CD4-positive, CD25-positive, alpha-beta regulatory T cell (primary cell): Measurements from ENCODE around the gene NPEPPS. TPM values are rescaled to one million over a fixed set of nuclear protein-coding genes. Genes with fewer than 3 reads are reported as not detected.
"Not testable (repeated sequence)": the region's sequence is repeated elsewhere in the genome, so short reads cannot be mapped to it uniquely, and the experiment has no call there.

Experiments used
- ATAC-seq, 2 donors: fragments of 150-1000 bp; cut with Tn5 transposase; one replicate each; pipeline ENCODE4 v1.10.0; 2021; ENCODE audit warnings: low read depth in 2 of 2, moderate number of reproducible peaks in 2 of 2, moderate library complexity in 1 of 2
- DNase-seq, 3 donors: peaks; one replicate each; pipeline versions ENCODE4 v3.0.0 to v3.0.0-alpha.2; 2012 to 2022; ENCODE audit warnings: mixed read lengths in 1 of 3
- H3K27ac ChIP-seq: one replicate; pipeline ENCODE4 v1.7.0; 2013; ENCODE audit warnings: mild to moderate bottlenecking, low read length; ENCODE audit not compliant: insufficient read depth, poor library complexity, severe bottlenecking
- H3K27me3 ChIP-seq: one replicate; pipeline ENCODE4 v1.7.0; 2013; ENCODE audit warnings: low read length; ENCODE audit not compliant: control insufficient read depth, insufficient read depth
- H3K36me3 ChIP-seq: one replicate; pipeline ENCODE4 v1.7.0; 2013; ENCODE audit warnings: mild to moderate bottlenecking, low read length, moderate library complexity; ENCODE audit not compliant: control insufficient read depth, insufficient read depth
- H3K4me1 ChIP-seq: 2 replicates; pipeline ENCODE4 v1.7.0; 2013; ENCODE audit warnings: mild to moderate bottlenecking, low read length; ENCODE audit not compliant: insufficient read depth, control insufficient read depth, poor library complexity, severe bottlenecking
- H3K4me3 ChIP-seq: one replicate; pipeline ENCODE4 v1.7.0; 2013; ENCODE audit warnings: low read depth, mild to moderate bottlenecking, low read length, moderate library complexity
- H3K9me3 ChIP-seq, 2 experiments: 1 replicate in 1 of 2; 2 replicates in 1 of 2; pipeline ENCODE4 v1.7.0; 2013; ENCODE audit warnings: low read length in 2 of 2, mild to moderate bottlenecking in 1 of 2, moderate library complexity in 1 of 2; ENCODE audit not compliant: control insufficient read depth in 2 of 2
- H3K27ac Mint-ChIP-seq, 3 donors: one replicate each; pipeline ENCODE4 v1.8.0; 2020 to 2022; ENCODE audit warnings: mild to moderate bottlenecking in 3 of 3, mixed read lengths in 3 of 3, moderate library complexity in 2 of 3
- H3K27me3 Mint-ChIP-seq: one replicate; pipeline ENCODE4 v1.8.0; 2022; ENCODE audit warnings: mild to moderate bottlenecking, mixed read lengths
- H3K36me3 Mint-ChIP-seq: one replicate; pipeline ENCODE4 v1.8.0; 2020; ENCODE audit warnings: mixed read lengths
- H3K4me1 Mint-ChIP-seq, 4 donors: one replicate each; pipeline ENCODE4 v1.8.0; 2020 to 2022; ENCODE audit warnings: mixed read lengths in 4 of 4, mild to moderate bottlenecking in 1 of 4
- H3K4me3 Mint-ChIP-seq, 4 donors: one replicate each; pipeline ENCODE4 v1.8.0; 2020 to 2022; ENCODE audit warnings: mild to moderate bottlenecking in 4 of 4, mixed read lengths in 4 of 4, moderate library complexity in 3 of 4
- H3K9me3 Mint-ChIP-seq, 7 donors: one replicate each; pipeline ENCODE4 v1.8.0; 2020 to 2022; ENCODE audit warnings: mixed read lengths in 7 of 7, mild to moderate bottlenecking in 3 of 7, moderate library complexity in 2 of 7
- polyA plus RNA-seq, 4 donors: library from polyadenylated mRNA; unstranded; fragments of 300-500 nt; fragmentation: Illumina TruSeq; gene quantifications; one replicate each; pipeline ENCODE4 v1.2.3, GENCODE V29; 2021
- total RNA-seq: library from RNA; stranded (reverse); gene quantifications from one replicate; pipeline ENCODE4 v1.2.3, GENCODE V29; 2022

Gene NPEPPS
- total and polyA plus RNA-seq, 5 donors from 2014 or later, result 40.6 to 118 (median 42.1) TPM

DNA sequence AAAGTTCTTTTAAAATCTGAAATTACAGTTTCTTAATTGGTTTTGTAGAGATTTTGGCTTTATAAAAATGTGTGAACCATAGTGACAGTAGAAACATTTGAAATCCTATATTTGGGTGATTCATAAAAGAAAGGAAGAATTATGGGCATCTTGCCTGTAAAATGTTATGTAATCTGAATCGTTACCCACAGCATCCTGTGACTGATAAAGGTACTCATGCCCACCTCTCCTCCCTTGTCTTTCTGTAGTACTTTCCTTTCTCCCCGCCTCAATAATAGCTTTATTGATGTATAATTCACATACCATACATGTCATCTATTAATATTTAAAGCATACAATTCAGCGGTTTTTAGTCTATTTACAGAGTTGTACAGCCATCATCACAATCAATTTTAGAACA is 36.4 kb downstream of the NPEPPS start:
- not testable (repeated sequence) for H3K9me3 Mint-ChIP-seq, H3K4me3 Mint-ChIP-seq, H3K27ac ChIP-seq, H3K27me3 ChIP-seq, H3K27me3 Mint-ChIP-seq, ATAC-seq, H3K4me1 Mint-ChIP-seq, H3K4me3 ChIP-seq, H3K36me3 ChIP-seq, H3K9me3 ChIP-seq, H3K36me3 Mint-ChIP-seq, H3K4me1 ChIP-seq
- peak overlapping the region in 1 of 3 donors; percentile 38 for H3K27ac Mint-ChIP-seq
- peak in 1 of 3 donors; percentile 19 for DNase-seq

GRCh38 chr17:47572561-47572960 is 41.7 kb downstream of the NPEPPS start:
- H3K9me3 ChIP-seq, result not testable (repeated sequence)

DNA sequence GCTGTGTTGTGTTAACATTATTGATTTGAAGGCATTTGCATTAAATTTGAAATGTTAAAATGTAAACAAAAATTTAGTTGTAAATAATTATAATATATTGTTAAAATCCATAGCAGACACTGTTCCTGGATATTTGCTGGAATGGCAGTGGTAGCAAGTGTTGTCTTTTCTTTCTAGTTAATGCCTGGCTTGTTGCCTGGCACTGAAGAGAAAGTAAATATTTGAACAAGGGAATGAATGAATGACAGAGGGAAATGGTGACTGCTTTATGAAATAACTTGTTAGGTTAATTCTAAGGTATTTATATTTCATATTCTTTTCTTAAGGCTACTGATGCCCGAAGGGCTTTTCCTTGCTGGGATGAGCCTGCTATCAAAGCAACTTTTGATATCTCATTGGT is 51.5 kb downstream of the NPEPPS start:
- H3K27me3 ChIP-seq, H3K36me3 ChIP-seq, H3K4me3 Mint-ChIP-seq, H3K36me3 Mint-ChIP-seq, H3K27me3 Mint-ChIP-seq, H3K9me3 Mint-ChIP-seq, H3K4me1 ChIP-seq, H3K27ac ChIP-seq, H3K4me1 Mint-ChIP-seq, H3K27ac Mint-ChIP-seq, DNase-seq, ATAC-seq, H3K9me3 ChIP-seq, H3K4me3 ChIP-seq: not testable (repeated sequence)

More at GRCh38 chr17:47572561-47572960, 41.7 kb downstream of the NPEPPS start:
- H3K27me3 Mint-ChIP-seq, DNase-seq, H3K4me1 ChIP-seq, H3K36me3 Mint-ChIP-seq, H3K36me3 ChIP-seq, H3K4me1 Mint-ChIP-seq, H3K4me3 ChIP-seq, H3K27ac ChIP-seq, H3K4me3 Mint-ChIP-seq, H3K9me3 Mint-ChIP-seq, H3K27me3 ChIP-seq, ATAC-seq: not testable (repeated sequence)
- H3K27ac Mint-ChIP-seq, result peak overlapping the region in 1 of 3 donors; percentile 97

- not testable (repeated sequence) for DNase-seq, ATAC-seq, H3K4me1 ChIP-seq, H3K4me1 Mint-ChIP-seq, H3K4me3 ChIP-seq, H3K27ac Mint-ChIP-seq, H3K27me3 ChIP-seq, H3K9me3 ChIP-seq, H3K9me3 Mint-ChIP-seq, H3K36me3 ChIP-seq, H3K27ac ChIP-seq, H3K4me3 Mint-ChIP-seq, H3K36me3 Mint-ChIP-seq, H3K27me3 Mint-ChIP-seq
These were observed 55.6 kb downstream of the NPEPPS start for GRCh38 chr17:47586378-47587055.

- not testable (repeated sequence) for DNase-seq, H3K4me1 Mint-ChIP-seq, H3K9me3 ChIP-seq, H3K4me3 Mint-ChIP-seq, H3K27ac Mint-ChIP-seq, H3K27me3 ChIP-seq, H3K27me3 Mint-ChIP-seq, H3K4me1 ChIP-seq, ATAC-seq, H3K27ac ChIP-seq, H3K9me3 Mint-ChIP-seq, H3K4me3 ChIP-seq
- peaks cover 33% of the 10 kb centered on the region for H3K36me3 ChIP-seq
- peaks cover 19% of the 10 kb centered on the region for H3K36me3 Mint-ChIP-seq
These were observed 62.6 kb downstream of the NPEPPS start for GRCh38 chr17:47593522-47593921.

DNA sequence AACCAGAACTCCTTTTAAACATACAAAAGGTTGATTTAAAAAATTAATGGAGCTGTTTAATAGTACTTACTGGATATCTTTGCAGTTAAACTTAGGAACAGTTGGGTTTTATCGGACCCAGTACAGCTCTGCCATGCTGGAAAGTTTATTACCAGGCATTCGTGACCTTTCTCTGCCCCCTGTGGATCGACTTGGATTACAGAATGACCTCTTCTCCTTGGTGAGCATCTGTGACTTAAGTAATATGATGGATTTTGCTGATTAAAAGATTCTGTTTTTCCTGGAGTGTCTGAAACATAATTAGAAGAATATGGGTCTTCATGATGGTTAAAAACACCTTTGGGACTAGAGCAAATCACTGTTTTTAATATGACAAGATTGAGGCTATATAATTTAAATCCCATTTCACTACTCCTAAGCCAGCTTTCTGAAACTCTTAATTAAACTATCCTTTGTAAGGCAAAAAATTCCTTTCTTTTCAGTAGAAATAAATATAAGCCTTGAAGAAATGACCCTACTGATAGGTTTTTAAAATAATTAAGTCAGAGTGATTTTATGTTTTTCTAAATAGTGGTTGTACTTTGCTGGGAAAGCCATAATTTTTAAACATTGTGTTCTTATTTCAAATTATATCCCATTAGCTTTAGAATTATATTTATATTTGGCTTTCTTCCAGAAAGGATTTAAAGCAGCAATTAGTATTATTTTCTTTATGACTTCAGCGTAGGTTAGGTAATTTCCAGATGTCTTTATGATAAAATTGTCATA is 73.1 kb downstream of the NPEPPS start:
- ATAC-seq, result no peak
- Histone ChIP-seq H3K27me3 (no peaks in the 10 kb centered on the region), H3K9me3 (no peaks in the 10 kb centered on the region), H3K36me3 (peaks cover 74% of the 10 kb centered on the region), H3K4me3 (no peak overlapping the region), H3K27ac (no peak overlapping the region), H3K4me1 (no peaks in the 10 kb centered on the region)
- Mint-ChIP-seq H3K4me3 (no peak overlapping the region), H3K27ac (peak overlapping the region; percentile 38 to 64 (median 42)), H3K9me3 (no peaks in the 10 kb centered on the region), H3K36me3 (peaks cover 39% of the 10 kb centered on the region), H3K4me1 (peaks cover 0 to 9% (median 3%) of the 10 kb centered on the region in 4 donors), H3K27me3 (no peaks in the 10 kb centered on the region)
- no peak for DNase-seq

DNA sequence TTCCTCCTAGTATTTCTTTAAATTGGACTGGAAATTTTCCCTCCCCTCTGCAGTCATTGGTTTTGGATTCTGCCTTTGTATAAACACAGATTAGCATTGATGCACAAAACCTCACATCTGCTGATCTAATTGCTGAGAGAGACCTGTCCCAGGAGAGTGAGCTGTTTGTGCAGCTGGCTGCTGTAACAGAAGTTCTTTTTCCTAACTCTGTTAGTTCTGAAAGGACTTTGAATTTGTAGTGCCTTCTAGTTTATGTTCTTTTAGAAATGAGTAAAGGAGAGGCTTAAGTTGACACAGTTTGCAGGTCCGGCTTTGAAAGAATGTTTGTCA is 73.7 kb downstream of the NPEPPS start:
- no peak overlapping the region for H3K27ac ChIP-seq
- H3K4me3 ChIP-seq, result no peak overlapping the region
- no peaks in the 10 kb centered on the region for H3K27me3 Mint-ChIP-seq
- ATAC-seq (no peak), DNase-seq (no peak)
- peak overlapping the region in 1 of 3 donors; percentile 64 for H3K27ac Mint-ChIP-seq
- no peaks in the 10 kb centered on the region for H3K9me3 Mint-ChIP-seq
- H3K9me3 ChIP-seq, result no peaks in the 10 kb centered on the region
- H3K4me3 Mint-ChIP-seq, result no peak overlapping the region
- no peaks in the 10 kb centered on the region for H3K4me1 ChIP-seq
- H3K27me3 ChIP-seq, result no peaks in the 10 kb centered on the region
- peaks cover 35% of the 10 kb centered on the region for H3K36me3 Mint-ChIP-seq
- H3K4me1 Mint-ChIP-seq, result peaks cover 0 to 13% (median 3%) of the 10 kb centered on the region in 4 donors
- peaks cover 70% of the 10 kb centered on the region for H3K36me3 ChIP-seq

- Mint-ChIP-seq H3K9me3 (no peaks in the 10 kb centered on the region), H3K27me3 (no peaks in the 10 kb centered on the region), H3K4me3 (no peak overlapping the region), H3K36me3 (peaks cover 38% of the 10 kb centered on the region), H3K4me1 (peaks cover 0 to 17% (median 5%) of the 10 kb centered on the region in 4 donors), H3K27ac (peak overlapping the region in 1 of 3 donors; percentile 64)
- H3K4me1 ChIP-seq, result no peaks in the 10 kb centered on the region
- no peaks in the 10 kb centered on the region for H3K9me3 ChIP-seq
- no peak overlapping the region for H3K4me3 ChIP-seq
- no peak for ATAC-seq
- DNase-seq, result no peak
- no peaks in the 10 kb centered on the region for H3K27me3 ChIP-seq
- peaks cover 68% of the 10 kb centered on the region for H3K36me3 ChIP-seq
- H3K27ac ChIP-seq, result no peak overlapping the region
These were observed 74.1 kb downstream of the NPEPPS start for GRCh38 chr17:47605011-47605410.
